ENCODE measurements around the gene EVX2. TPM values are rescaled to one million over a fixed set of nuclear protein-coding genes. Genes with fewer than 3 reads are reported as not detected.

EVX2 gene
- not detected in 2 replicates for total RNA-seq (2014; rRNA removed; shearing (Covaris generic))

GRCh38 chr2:176083796-176084261 lies at the start of gene EVX2:
TSS of gene EVX2 (minus strand) at chr2:176083962. CDS start at chr2:176083776, 186 bp downstream.
- DNase-seq (ENCODE audit: low read depth): no peak

GRCh38 chr2:176133389-176133788 lies 49.6 kb upstream of the EVX2 start:
- no peak for DNase-seq (ENCODE audit: low read depth)

- no peak for DNase-seq (ENCODE audit: low read depth)
These were observed 48.7 kb upstream of the EVX2 start for GRCh38 chr2:176132205-176133171.

- no peak for DNase-seq (ENCODE audit: low read depth)
These were observed 48.0 kb upstream of the EVX2 start for GRCh38 chr2:176131848-176132158.

GRCh38 chr2:176130957-176131847 lies 47.4 kb upstream of the EVX2 start:
- no peak for DNase-seq (ENCODE audit: low read depth)

DNA sequence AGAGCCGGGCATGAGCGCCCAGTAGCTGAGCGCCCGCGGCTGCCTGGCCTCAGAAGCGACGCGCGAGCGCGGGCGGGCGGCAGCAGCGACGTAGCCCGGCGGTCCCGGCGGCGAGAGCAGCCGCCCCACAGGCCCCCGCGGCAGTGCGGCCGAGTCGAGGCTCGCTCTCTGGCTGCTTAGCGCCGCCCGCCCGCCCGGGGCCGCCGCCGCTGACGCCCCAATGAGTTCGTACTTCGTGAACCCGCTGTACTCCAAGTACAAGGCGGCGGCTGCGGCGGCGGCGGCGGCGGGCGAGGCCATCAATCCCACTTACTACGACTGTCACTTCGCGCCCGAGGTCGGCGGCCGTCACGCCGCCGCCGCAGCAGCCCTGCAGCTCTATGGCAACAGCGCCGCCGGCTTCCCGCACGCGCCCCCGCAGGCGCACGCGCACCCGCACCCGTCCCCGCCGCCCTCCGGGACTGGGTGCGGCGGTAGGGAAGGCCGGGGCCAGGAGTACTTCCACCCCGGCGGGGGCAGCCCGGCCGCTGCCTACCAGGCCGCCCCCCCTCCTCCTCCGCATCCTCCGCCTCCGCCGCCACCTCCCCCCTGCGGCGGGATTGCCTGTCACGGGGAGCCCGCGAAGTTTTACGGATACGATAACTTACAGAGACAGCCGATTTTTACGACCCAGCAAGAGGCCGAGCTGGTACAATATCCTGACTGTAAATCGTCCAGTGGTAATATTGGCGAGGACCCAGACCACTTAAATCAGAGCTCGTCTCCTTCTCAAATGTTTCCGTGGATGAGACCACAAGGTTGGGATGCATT lies 46.6 kb upstream of the EVX2 start:
- DNase-seq (ENCODE audit: low read depth): no peak

DNA sequence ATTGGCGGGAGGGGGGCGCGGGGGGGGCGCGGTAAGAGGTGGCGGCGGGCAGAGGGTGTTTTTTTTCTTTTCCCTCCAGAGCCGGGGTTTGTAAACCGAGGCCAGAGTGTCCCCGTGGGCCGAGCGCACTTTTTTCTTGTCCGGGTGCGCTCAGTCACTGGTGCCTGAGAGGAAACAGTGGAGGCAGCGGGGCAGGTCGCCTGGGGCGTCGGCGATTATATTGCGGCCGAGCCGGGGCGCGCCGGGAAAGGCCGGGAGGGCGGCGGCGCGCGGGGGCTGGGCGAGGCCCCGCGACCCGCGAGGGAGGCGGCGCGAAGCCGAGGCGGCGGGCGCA lies 46.0 kb upstream of the EVX2 start:
- DNase-seq (ENCODE audit: low read depth): no peak

- peak; percentile 27 for DNase-seq (ENCODE audit: low read depth)
These were observed 45.4 kb upstream of the EVX2 start, which contains the start of gene HOXD8 for GRCh38 chr2:176128982-176129796. TSS of gene HOXD8 (plus strand) at chr2:176129705. CDS start at chr2:176130367, 662 bp downstream.

DNA sequence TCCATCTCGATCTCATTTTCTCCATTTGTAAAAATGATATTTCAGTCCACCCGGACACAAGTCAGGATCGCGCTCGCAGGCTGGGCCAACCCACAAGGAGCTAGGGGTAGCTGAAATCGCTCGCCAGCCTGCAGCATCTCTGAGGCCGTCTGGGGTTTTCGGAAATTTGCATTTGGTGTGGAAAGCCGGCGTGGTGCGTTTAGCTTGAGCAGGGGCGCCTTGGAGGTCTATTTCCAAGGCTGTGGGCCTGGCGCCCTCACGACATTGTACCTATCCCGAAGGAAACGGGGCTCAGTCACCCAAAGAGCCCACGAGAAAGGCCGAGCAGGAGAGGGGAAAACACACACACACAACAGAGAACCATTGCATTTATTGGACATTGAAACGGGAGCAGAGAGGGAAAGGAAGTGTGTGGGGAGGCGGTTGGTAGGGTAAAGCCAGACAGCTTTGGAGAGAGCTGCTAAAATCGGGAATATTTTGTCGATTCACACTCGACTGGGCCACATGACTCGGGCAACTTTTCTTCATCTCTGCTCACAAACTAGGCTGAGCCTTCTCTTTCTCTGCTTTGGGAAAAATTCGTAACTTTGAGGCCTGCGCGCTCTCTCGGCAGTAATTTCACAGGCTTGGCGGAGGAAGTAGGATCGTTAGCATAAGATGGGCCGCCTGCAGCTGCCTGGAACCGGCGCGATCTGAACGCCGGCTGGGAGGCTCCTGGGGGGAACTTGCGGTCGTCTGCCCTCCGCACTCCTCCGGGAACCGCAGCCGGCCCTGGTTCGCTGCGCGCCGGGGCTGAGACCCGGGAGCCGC lies 44.6 kb upstream of the EVX2 start:
- peak; percentile 32 for DNase-seq (ENCODE audit: low read depth)

DNA sequence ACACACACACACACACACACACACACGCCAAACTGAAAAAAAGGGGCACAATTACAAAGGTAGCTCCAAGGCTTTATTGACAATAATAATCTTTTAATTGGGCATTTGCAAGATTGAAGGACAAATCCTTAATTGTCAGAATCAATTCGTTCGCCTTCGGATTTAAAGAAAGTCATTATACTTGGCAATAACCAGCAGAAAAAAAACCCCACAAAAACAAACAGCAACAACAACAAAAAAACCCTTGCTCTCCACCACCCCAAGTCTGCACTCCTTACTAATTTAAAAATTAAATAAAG lies 44.0 kb upstream of the EVX2 start:
- no peak for DNase-seq (ENCODE audit: low read depth)

- DNase-seq (ENCODE audit: low read depth): peak; percentile 54
These were observed 43.4 kb upstream of the EVX2 start for GRCh38 chr2:176126929-176127773.

DNA sequence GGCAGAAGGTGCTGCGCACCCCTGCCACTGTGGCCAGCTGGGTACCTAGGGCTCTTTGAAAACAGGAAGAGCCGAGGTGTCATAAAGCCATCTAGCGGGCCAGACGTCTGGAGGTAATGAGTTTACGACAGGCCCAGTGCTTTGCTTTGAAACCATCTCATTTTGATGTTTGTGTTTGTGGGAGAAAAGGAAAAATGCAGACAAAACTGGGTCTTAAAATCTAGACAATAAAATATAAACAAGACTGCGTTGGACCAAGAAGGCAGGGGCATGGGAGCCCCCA lies 42.0 kb upstream of the EVX2 start:
- DNase-seq (ENCODE audit: low read depth): no peak

- DNase-seq (ENCODE audit: low read depth): no peak
These were observed 41.4 kb upstream of the EVX2 start for GRCh38 chr2:176124947-176125771.

GRCh38 chr2:176124110-176124946 lies 40.6 kb upstream of the EVX2 start:
- no peak for DNase-seq (ENCODE audit: low read depth)

- no peak for DNase-seq (ENCODE audit: low read depth)
These were observed 39.8 kb upstream of the EVX2 start for GRCh38 chr2:176123411-176124109.

DNA sequence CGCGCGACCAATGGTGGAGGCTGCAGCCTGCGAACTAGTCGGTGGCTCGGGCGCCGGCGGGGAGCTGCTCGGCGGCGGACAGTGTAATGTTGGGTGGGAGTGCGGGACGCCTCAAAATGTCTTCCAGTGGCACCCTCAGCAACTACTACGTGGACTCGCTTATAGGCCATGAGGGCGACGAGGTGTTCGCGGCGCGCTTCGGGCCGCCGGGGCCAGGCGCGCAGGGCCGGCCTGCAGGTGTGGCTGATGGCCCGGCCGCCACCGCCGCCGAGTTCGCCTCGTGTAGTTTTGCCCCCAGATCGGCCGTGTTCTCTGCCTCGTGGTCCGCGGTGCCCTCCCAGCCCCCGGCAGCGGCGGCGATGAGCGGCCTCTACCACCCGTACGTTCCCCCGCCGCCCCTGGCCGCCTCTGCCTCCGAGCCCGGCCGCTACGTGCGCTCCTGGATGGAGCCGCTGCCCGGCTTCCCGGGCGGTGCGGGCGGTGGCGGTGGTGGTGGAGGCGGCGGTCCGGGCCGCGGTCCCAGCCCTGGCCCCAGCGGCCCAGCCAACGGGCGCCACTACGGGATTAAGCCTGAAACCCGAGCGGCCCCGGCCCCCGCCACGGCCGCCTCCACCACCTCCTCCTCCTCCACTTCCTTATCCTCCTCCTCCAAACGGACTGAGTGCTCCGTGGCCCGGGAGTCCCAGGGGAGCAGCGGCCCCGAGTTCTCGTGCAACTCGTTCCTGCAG lies 39.1 kb upstream of the EVX2 start, which contains the start of gene HOXD9:
Gene HOXD9 (plus strand): TSS at position 37 of the 728 bp plus-strand sequence. CDS start 50 bp downstream, at position 87.
- DNase-seq (ENCODE audit: low read depth): no peak
